K562 (cell line): Measurements from ENCODE around the gene MRNIP. TPM values are rescaled to one million over a fixed set of nuclear protein-coding genes. Genes with fewer than 3 reads are reported as not detected.

Experiments
- ATAC-seq: fragments of 200-7000 bp; cut with Tn5 transposase; 3 replicates; pipeline ENCODE4 v1.9.1; 2020; ENCODE audit warnings: moderate library complexity
- BruUV-seq: library from RNA; stranded (reverse); fragments of 400-500 nt; replicated peaks from 2 replicates; lab custom pipeline; 2021; lab: Mats Ljungman, UMichigan
- CTCF ChIA-PET: fragments of 300-600 bp; formaldehyde crosslinking; extraction: SDS; loops from one replicate; lab custom pipeline; 2021; ENCODE audit warnings: low intra/inter-chr PET ratio; lab: Yijun Ruan, JAX
- POLR2A ChIA-PET: fragments of 300-600, 350-650 bp; sonication (Branson Sonifier 250); formaldehyde crosslinking; extraction: SDS; loops from one replicate; lab custom pipeline; 2021; ENCODE audit warnings: antibody characterized with exemption, inconsistent platforms; lab: Yijun Ruan, JAX
- DNase-seq, 4 experiments: peaks; one replicate each; pipeline versions ENCODE4 v3.0.0 to v3.0.0-alpha.2; 2011 to 2018; ENCODE audit warnings: low spot score in 3 of 4, mixed read lengths in 3 of 4; ENCODE audit errors: extremely low read depth in 1 of 4
- FAIRE-seq: peaks from 2 replicates; lab custom pipeline; 2011; peaks lifted over from hg19 to GRCh38; lab: Jason Lieb, UNC
- H2AFZ ChIP-seq: 2 replicates; pipeline ENCODE4 v1.6.0; 2011; ENCODE audit warnings: low read depth, low read length, control low read depth, inconsistent platforms
- H3K27ac ChIP-seq: fragments of 200-600 bp; 3 replicates; pipeline ENCODE4 v1.8.0; 2011; ENCODE audit warnings: low read depth, mild to moderate bottlenecking, control low read depth, inconsistent platforms, low read length, moderate library complexity, mixed read lengths; ENCODE audit errors: extremely low read depth
- H3K27me3 ChIP-seq, 2 experiments: fragments of 300-600 bp in 1 of 2; 2 replicates in 1 of 2; 3 replicates in 1 of 2; pipeline versions ENCODE4 v1.6.0 to v1.8.0; 2011; ENCODE audit warnings: inconsistent platforms in 2 of 2, low read length in 2 of 2, mild to moderate bottlenecking in 1 of 2, mixed read lengths in 1 of 2, moderate library complexity in 1 of 2; ENCODE audit not compliant: control insufficient read depth in 2 of 2, insufficient read depth in 2 of 2
- H3K36me3 ChIP-seq: fragments of 300-600 bp; 3 replicates; pipeline ENCODE4 v1.8.0; 2011; ENCODE audit warnings: mild to moderate bottlenecking, low read length, inconsistent platforms; ENCODE audit not compliant: control insufficient read depth, insufficient read depth
- H3K4me1 ChIP-seq, 2 experiments: fragments of 200-600 bp in 1 of 2; replicated peaks in 1 of 2; 2 replicates in 1 of 2; 3 replicates in 1 of 2; pipeline versions ENCODE4 v1.5.1 to v1.8.0; 2011; ENCODE audit warnings: inconsistent platforms in 2 of 2, low read length in 2 of 2, mild to moderate bottlenecking in 1 of 2, mixed read lengths in 1 of 2, moderate library complexity in 1 of 2; ENCODE audit not compliant: control insufficient read depth in 2 of 2, insufficient read depth in 2 of 2
- H3K4me2 ChIP-seq: 2 replicates; pipeline ENCODE4 v1.6.1; 2011; ENCODE audit warnings: low read length, control low read depth, inconsistent platforms, mixed read lengths; ENCODE audit not compliant: insufficient read depth
- H3K4me3 ChIP-seq: fragments of 200-600 bp; sonication (generic), shearing (Covaris generic); 2 replicates; pipeline ENCODE4 v1.5.1; 2016; ENCODE audit warnings: control low read depth, inconsistent platforms
- H3K79me2 ChIP-seq: fragments of 200-600 bp; 3 replicates; pipeline ENCODE4 v1.8.0; 2011; ENCODE audit warnings: low read length, inconsistent platforms; ENCODE audit not compliant: control insufficient read depth, insufficient read depth
- H3K9ac ChIP-seq, 2 experiments: 2 replicates each; pipeline versions ENCODE4 v1.6.0 to v1.6.1; 2011; ENCODE audit warnings: low read depth in 2 of 2, low read length in 2 of 2, control low read depth in 1 of 2, inconsistent platforms in 1 of 2, mild to moderate bottlenecking in 1 of 2, mixed read lengths in 1 of 2; ENCODE audit not compliant: insufficient read depth in 1 of 2
- H3K9me1 ChIP-seq: one replicate; pipeline ENCODE4 v1.6.0; 2011; ENCODE audit warnings: inconsistent platforms, mild to moderate bottlenecking, low read length, moderate library complexity; ENCODE audit not compliant: control insufficient read depth, insufficient read depth
- H3K9me3 ChIP-seq: replicated peaks from 2 replicates; pipeline ENCODE4 v1.5.1; 2011; ENCODE audit warnings: low read depth, low read length, inconsistent platforms; ENCODE audit not compliant: control insufficient read depth, insufficient read depth
- H4K20me1 ChIP-seq: replicated peaks from 2 replicates; pipeline ENCODE4 v1.6.1; 2011; ENCODE audit warnings: low read length, inconsistent platforms, mixed read lengths; ENCODE audit not compliant: control insufficient read depth, insufficient read depth
- CBFA2T2 ChIP-seq: fragments of 450-650 bp; conservative IDR thresholded peaks from 2 replicates; pipeline ENCODE4 v1.6.1; 2017; ENCODE audit warnings: mild to moderate bottlenecking
- ETV1 ChIP-seq: fragments of 450-650 bp; conservative IDR thresholded peaks from 2 replicates; pipeline ENCODE4 v1.6.1; 2016; ENCODE audit warnings: missing genetic modification characterization, control low read depth, low read depth, missing compliant biosample characterization
- HNRNPL ChIP-seq: fragments of 200-400 bp; formaldehyde crosslinking; IDR thresholded peaks from 2 replicates; pipeline ENCODE4 v1.6.1; 2017; ENCODE audit warnings: low read depth, mild to moderate bottlenecking, low read length
- KLF1 ChIP-seq: fragments of 450-650 bp; IDR thresholded peaks from 2 replicates; pipeline ENCODE4 v1.6.1; 2016; ENCODE audit warnings: missing genetic modification characterization, missing compliant biosample characterization
- NONO ChIP-seq, 2 experiments: fragments of 200-400 bp in 1 of 2; fragments of 450-650 bp in 1 of 2; formaldehyde crosslinking in 1 of 2; IDR thresholded peaks; 2 replicates each; pipeline ENCODE4 v1.6.1; 2017; ENCODE audit warnings: low read depth in 2 of 2, mild to moderate bottlenecking in 2 of 2, moderate library complexity in 2 of 2, low read length in 1 of 2
- PCBP2 ChIP-seq: fragments of 200-400 bp; formaldehyde crosslinking; IDR thresholded peaks from 2 replicates; pipeline ENCODE4 v1.6.1; 2018; ENCODE audit warnings: low read length, low read depth, mild to moderate bottlenecking, moderate library complexity; ENCODE audit not compliant: poor library complexity, severe bottlenecking
- SMARCB1 ChIP-seq: IDR thresholded peaks from 2 replicates; pipeline ENCODE4 v1.6.1; 2011; ENCODE audit warnings: improper control_type of control experiment, low read depth; ENCODE audit not compliant: insufficient read length
- SMARCC2 ChIP-seq: fragments of 450-650 bp; IDR thresholded peaks from 2 replicates; pipeline ENCODE4 v1.6.1; 2017; ENCODE audit warnings: antibody characterized with exemption, moderate library complexity, mild to moderate bottlenecking, low read depth
- SRSF1 ChIP-seq: fragments of 200-400 bp; formaldehyde crosslinking; IDR thresholded peaks from 2 replicates; pipeline ENCODE4 v1.6.1; 2017; ENCODE audit warnings: mild to moderate bottlenecking, low read depth, low read length, moderate library complexity
- ZFPM2 ChIP-seq: fragments of 250-450 bp; sonication (Bioruptor Pico); IDR thresholded peaks from 2 replicates; pipeline ENCODE4 v1.5.1; 2022; ENCODE audit warnings: mild to moderate bottlenecking
- ZNF239 ChIP-seq: fragments of 250-450 bp; sonication (Bioruptor Pico); IDR thresholded peaks from 2 replicates; pipeline ENCODE4 v1.4.0; 2020; ENCODE audit warnings: mild to moderate bottlenecking
- ZNF280B ChIP-seq: fragments of 250-450 bp; sonication (Bioruptor Pico); IDR thresholded peaks from 2 replicates; pipeline ENCODE4 v1.5.1; 2021; ENCODE audit warnings: mild to moderate bottlenecking
- WGBS: fragments of 100-300 bp; shearing (Covaris generic); methylation state at CpG from one replicate; pipeline ENCODE4 v1.1.6; 2016; ENCODE audit warnings: low coverage, mixed read lengths; ENCODE audit not compliant: insufficient coverage; ENCODE audit errors: missing lambda C conversion rate; 5-methylcytosine and 5-hydroxymethylcytosine counted together
- in situ Hi-C: fragments of 300-500 bp; cut with MboI; formaldehyde crosslinking; loops from 4 replicates; pipeline ENCODE4 v1.15.0; 2018; ENCODE audit warnings: inconsistent platforms, mixed read lengths
- intact Hi-C: fragments of 100-400 bp; cut with micrococcal nuclease; formaldehyde crosslinking; loops from 2 replicates; pipeline ENCODE4 v1.14.2; 2022
- polyA plus RNA-seq, 8 experiments: library from polyadenylated mRNA; depleted of rRNA in 4 of 8; stranded (reverse) in 5 of 8; unstranded in 3 of 8; fragments of >200 nt; fragmentation: Nextera tagmentation in 2 of 8; fragmentation: Illumina TruSeq in 1 of 8; extraction: Ambion mirVana in 2 of 8; extraction: Trizol in 1 of 8; gene quantifications; 2 replicates each; pipeline versions ENCODE4 v1.2.1 to v1.2.3, GENCODE V29; 2011 to 2014; ENCODE audit warnings: inconsistent platforms in 1 of 8, missing spikeins in 1 of 8
- total RNA-seq, 7 experiments: library from RNA; depleted of rRNA in 6 of 7; stranded (reverse); fragments of >200 nt in 6 of 7; fragmentation: Illumina TruSeq in 2 of 7; extraction: Trizol in 2 of 7; gene quantifications; 2 replicates each; pipeline versions ENCODE4 v1.2.1 to v1.2.3, GENCODE V29; 2011 to 2021; ENCODE audit warnings: low replicate concordance in 1 of 7

Gene MRNIP
- total and polyA plus RNA-seq, 9 of the 15 experiments (the other 6 are each of a cell fraction or from before 2014, with no cell fraction given) = 3.6 to 39.0 (median 16.8) TPM

GRCh38 chr5:179900711-179901110 lies 42.1 kb upstream of the MRNIP start:
- no peak for FAIRE-seq
- H3K4me2 ChIP-seq = no peak overlapping the region
- no peak overlapping the region for H3K27ac ChIP-seq
- H3K9ac ChIP-seq = peak overlapping the region in 1 of 2 experiments; percentile 81; a peak in 1 of 4 replicates
- H2AFZ ChIP-seq = no peak overlapping the region
- in situ Hi-C loops (no loop called here), intact Hi-C loops (no loop called here)
- no peak overlapping the region for H3K4me3 ChIP-seq
- DNase-seq = no peak
- H3K9me1 ChIP-seq = peaks cover 5% of the 10 kb centered on the region
- 0 out of 2 replicates have a peak, but pooled peaks cover 5% of the 10 kb centered on the region for H4K20me1 ChIP-seq
- 89% methylated on average over 11 of the region's 13 CpGs for WGBS
- POLR2A ChIA-PET = interaction anchor here (0.6 to 1.5 kb wide), 4 partner anchors 11 to 1748 kb away, joined by 3 to 4 read pairs (median 3); no protein-coding TSS in a partner anchor
- no peak for TF ChIP-seq ZNF280B
- no peak for TF ChIP-seq KLF1 (tag)
- no peak for TF ChIP-seq PCBP2
- TF ChIP-seq SRSF1 = no peak
- no peak for TF ChIP-seq HNRNPL
- no peak for TF ChIP-seq NONO (IDR thresholded peaks at IDR 0.05; ENCODE audit: low read depth in 2 of 2, low read length in 1 of 2)
- TF ChIP-seq SMARCB1 = no peak
- TF ChIP-seq ZNF239 (CRISPR knock-in tag) = no peak
- no peak for TF ChIP-seq ETV1 (tag)
- no peak for TF ChIP-seq SMARCC2
- no peak for TF ChIP-seq ZFPM2 (CRISPR knock-in tag)
- TF ChIP-seq CBFA2T2 = no peak
- H3K9me3 ChIP-seq = no peaks in the 10 kb centered on the region
- peaks cover 0 to 15% of the 10 kb centered on the region in 2 experiments; a peak in 3 of 5 replicates for H3K4me1 ChIP-seq
- peaks cover 10% of the 10 kb centered on the region for H3K79me2 ChIP-seq
- H3K27me3 ChIP-seq = no peaks in the 10 kb centered on the region
- BruUV-seq = no TSS peak
- CTCF ChIA-PET = no interaction called here
- peaks cover 83% of the 10 kb centered on the region for H3K36me3 ChIP-seq
- no peak for ATAC-seq
